Measurements from ENCODE around the gene KCNJ16. TPM values are rescaled to one million over a fixed set of nuclear protein-coding genes. Genes with fewer than 3 reads are reported as not detected.

Gene KCNJ16
- total RNA-seq, 2 experiments from 2014 or later = not detected

DNA sequence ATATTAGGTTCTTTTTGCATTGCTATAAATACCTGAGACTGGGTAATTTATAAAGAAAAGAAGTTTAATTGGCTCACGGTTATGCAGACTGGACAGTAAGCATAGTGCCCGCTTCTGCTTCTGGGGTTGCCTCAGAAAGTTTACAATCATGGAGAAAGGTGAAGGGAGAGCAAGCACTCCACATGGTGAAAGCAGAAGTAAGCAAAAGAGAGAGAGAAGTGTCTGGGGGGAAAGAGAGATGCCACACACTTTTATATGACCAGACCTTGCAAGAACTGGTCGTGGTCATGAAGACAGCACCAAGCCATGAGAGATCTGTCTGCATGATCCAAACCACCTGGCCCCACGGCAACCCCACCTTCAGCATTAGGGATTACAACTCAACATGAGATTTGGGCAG lies 45.4 kb downstream of the KCNJ16 start:
- ChIA-PET POLR2A (no interaction called here), CTCF (no interaction called here)
- no peaks in the 10 kb centered on the region for H3K36me3 Mint-ChIP-seq (ENCODE audit: low read depth)
- peaks cover 1% of the 10 kb centered on the region for H3K9me3 Mint-ChIP-seq
- intact Hi-C loops (cut with micrococcal nuclease) = no loop called here
- no peak overlapping the region for H3K4me3 Mint-ChIP-seq
- no peak for DNase-seq
- no peak overlapping the region for H3K27ac Mint-ChIP-seq
- no peaks in the 10 kb centered on the region for H3K4me1 Mint-ChIP-seq (ENCODE audit: low read depth)
- H3K27me3 Mint-ChIP-seq = peaks cover 1% of the 10 kb centered on the region
- no peak for TF ChIP-seq CTCF (IDR thresholded peaks at IDR 0.05)
- no peak for ATAC-seq

GRCh38 chr17:70121126-70121525 lies 46.1 kb downstream of the KCNJ16 start:
- ChIA-PET CTCF (no interaction called here), POLR2A (no interaction called here)
- Mint-ChIP-seq H3K9me3 (peaks cover 1% of the 10 kb centered on the region), H3K27me3 (peaks cover 1% of the 10 kb centered on the region), H3K4me3 (no peak overlapping the region), H3K27ac (no peak overlapping the region), H3K36me3 (ENCODE audit: low read depth) (no peaks in the 10 kb centered on the region), H3K4me1 (ENCODE audit: low read depth) (no peaks in the 10 kb centered on the region)
- ATAC-seq (no peak), DNase-seq (no peak)
- no peak for TF ChIP-seq CTCF (IDR thresholded peaks at IDR 0.05)
- intact Hi-C loops (cut with micrococcal nuclease) = no loop called here

GRCh38 chr17:70123193-70123592 lies 48.2 kb downstream of the KCNJ16 start:
- no peaks in the 10 kb centered on the region for H3K9me3 Mint-ChIP-seq
- POLR2A ChIA-PET = no interaction called here
- no peaks in the 10 kb centered on the region for H3K4me1 Mint-ChIP-seq (ENCODE audit: low read depth)
- H3K4me3 Mint-ChIP-seq = no peak overlapping the region
- peaks cover 1% of the 10 kb centered on the region for H3K27me3 Mint-ChIP-seq
- no peaks in the 10 kb centered on the region for H3K36me3 Mint-ChIP-seq (ENCODE audit: low read depth)
- intact Hi-C loops (cut with micrococcal nuclease) = no loop called here
- no peak for ATAC-seq
- no peak for DNase-seq
- CTCF ChIA-PET = interaction anchor here (0.7 to 1.9 kb wide), 2 partner anchors 9 to 516 kb away, joined by 3 to 4 read pairs; no protein-coding TSS in a partner anchor
- TF ChIP-seq CTCF (IDR thresholded peaks at IDR 0.05) = no peak
- H3K27ac Mint-ChIP-seq = no peak overlapping the region

GRCh38 chr17:70124723-70125122 lies 49.7 kb downstream of the KCNJ16 start:
- ChIA-PET POLR2A (interaction anchor here (1.2 kb wide), 1 partner anchor 20 kb away, joined by 3 read pairs; no protein-coding TSS in a partner anchor), CTCF (no interaction called here)
- Mint-ChIP-seq H3K4me3 (no peak overlapping the region), H3K27me3 (peaks cover 1% of the 10 kb centered on the region), H3K36me3 (ENCODE audit: low read depth) (no peaks in the 10 kb centered on the region), H3K4me1 (ENCODE audit: low read depth) (no peaks in the 10 kb centered on the region), H3K9me3 (no peaks in the 10 kb centered on the region), H3K27ac (no peak overlapping the region)
- no peak for TF ChIP-seq CTCF (IDR thresholded peaks at IDR 0.05)
- ATAC-seq (no peak), DNase-seq (no peak)
- intact Hi-C loops (cut with micrococcal nuclease) = no loop called here

DNA sequence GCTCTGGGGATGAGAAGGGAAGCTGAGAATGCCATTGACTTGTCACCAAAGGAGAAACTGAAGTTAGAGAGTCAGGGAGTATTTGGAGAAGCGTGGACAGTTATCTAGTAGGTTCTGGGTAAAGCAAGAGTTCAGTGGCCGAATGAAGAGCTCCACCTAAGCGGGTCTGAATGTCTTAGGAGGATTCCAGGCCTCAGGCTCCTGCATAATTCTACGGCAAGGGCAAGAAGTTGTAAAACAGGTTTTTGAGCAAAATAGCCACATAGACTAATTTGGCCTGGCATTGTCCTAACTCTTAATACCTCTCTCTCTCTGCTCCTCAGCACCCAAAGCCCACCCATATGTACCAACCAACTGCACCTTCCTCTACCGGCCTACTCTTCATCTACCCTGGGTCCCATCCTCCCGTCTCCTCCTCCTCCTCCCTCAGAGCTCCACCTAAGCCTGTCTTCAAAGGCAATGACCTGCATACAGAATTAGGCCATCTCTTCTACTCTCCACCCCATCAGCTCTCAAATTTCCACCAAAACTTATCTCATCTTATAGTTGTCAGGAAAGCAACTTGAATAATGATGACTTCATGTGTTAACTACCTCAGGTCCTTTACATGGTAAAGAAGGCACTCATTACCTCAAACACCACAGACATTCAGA lies 52.3 kb downstream of the KCNJ16 start:
- POLR2A ChIA-PET = no interaction called here
- CTCF ChIA-PET = no interaction called here

More for the DNA sequence above, 52.3 kb downstream of the KCNJ16 start:
- no peak overlapping the region for H3K4me3 Mint-ChIP-seq
- no peak for DNase-seq
- no peaks in the 10 kb centered on the region for H3K9me3 Mint-ChIP-seq
- TF ChIP-seq CTCF (IDR thresholded peaks at IDR 0.05) = no peak
- no peak for ATAC-seq
- no peak overlapping the region for H3K27ac Mint-ChIP-seq
- intact Hi-C loops (cut with micrococcal nuclease) = no loop called here
- H3K36me3 Mint-ChIP-seq (ENCODE audit: low read depth) = no peaks in the 10 kb centered on the region
- peaks cover 4% of the 10 kb centered on the region for H3K27me3 Mint-ChIP-seq
- H3K4me1 Mint-ChIP-seq (ENCODE audit: low read depth) = no peaks in the 10 kb centered on the region
